Measurements from ENCODE around the gene EMILIN2.

GRCh38 chr18:2894841-2895370 lies 48.1 kb downstream of the EMILIN2 start:
- TF ChIP-seq CTCF (IDR thresholded peaks at IDR 0.05) (no peak), POLR2A (IDR thresholded peaks at IDR 0.05) (no peak)

All from thyroid gland (tissue), 4 donors.